ENCODE data around the gene KIAA0930.

KIAA0930 gene

DNA sequence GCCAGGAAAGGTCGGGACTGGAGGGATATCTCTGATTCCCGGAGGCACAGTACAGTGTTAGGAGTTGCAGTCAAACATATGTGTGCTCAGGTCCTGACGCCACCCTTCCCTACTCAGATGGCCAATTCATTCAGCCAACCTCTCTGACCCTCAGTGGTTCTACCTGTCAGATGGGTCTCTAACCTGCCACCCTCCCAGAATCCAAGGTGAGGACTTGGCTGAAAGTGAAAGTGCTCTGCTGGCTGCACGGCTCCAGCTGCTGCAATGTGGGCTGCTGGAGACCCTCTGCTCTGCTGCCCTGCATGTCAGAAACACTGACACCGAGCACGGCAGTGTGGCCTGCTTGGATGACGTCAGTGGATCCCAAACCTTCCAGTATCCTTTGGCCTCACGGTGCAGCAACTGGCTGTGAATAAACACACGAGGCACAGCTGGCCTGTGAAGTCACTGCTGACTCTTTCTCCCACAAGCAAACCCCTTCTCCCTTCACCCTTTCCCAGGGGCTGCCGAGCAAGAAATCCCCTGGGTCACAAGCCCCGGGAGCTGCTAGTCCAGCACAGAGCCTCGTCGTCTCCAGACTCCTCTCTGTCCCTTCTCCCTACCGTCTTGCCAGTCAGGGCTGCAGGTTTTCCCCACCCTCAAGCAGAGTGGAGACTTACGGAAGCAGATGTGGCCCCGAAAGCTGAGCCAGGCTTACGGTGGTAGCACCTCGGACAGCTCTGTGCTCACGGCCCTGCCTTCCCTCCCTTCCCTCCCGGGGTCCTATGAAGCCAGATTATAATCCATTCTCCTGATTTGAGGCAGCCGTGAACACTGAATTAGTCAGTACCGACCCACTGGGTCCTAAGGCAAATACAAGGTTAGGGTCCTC is 24.3 kb downstream of the KIAA0930 start:
- no peak for DNase-seq

DNA sequence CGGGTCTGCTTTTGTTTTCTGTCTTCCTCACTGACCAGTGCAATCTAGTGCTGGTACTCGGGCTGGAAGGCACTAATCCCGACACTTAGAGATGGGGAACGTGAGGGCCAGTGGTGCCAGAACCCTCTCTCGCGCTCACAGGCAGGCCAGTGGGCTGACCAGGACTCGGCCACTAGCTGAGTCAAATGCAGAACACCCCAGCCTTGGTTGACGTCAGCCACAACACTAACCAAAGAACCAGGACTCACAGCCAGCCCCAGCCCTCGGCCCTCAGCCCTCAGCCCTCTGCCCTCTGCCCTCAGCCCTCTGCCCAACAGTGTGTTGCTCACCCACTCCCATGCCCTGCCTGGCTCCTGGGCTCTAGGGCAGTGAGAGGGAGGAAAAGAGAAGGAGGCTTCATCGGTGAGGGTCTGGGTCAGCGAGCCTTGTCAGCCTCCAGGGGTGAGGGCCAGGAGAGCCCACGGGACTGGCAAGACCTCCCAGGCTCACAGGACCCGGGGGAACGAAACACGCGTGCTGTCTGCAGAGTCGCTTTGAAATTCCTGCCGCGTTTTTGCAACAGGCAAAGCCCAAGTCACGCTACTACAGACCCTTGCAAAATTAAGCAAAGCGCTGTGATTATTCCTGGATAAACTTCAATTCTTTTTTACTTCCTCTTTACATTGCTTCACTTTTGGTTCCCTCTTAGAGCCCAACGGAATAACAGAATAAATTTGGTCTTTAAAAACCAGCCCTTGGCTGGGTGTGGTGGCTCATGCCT is 27.5 kb downstream of the KIAA0930 start:
- no peak for DNase-seq

DNA sequence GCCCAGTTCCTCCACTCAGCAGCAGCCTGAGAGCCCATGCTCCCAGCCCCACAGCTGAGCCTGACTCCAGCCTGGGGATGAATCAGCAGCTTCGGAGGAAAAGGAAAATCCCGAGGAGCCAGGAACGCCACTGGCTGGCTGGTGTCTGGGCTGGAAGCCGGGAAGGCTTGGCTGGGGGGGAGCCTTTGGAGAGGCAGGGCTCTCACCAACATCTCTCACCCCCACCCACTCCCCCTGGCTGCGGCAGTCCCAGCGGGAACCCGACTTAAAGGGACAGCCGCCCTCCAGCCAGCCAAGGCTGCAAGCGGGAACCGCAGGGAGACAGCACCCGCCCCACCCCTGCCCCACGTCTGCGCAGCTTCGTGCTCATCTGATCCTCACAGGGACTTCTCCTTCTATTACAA is 28.4 kb downstream of the KIAA0930 start:
- no peak for DNase-seq

DNA sequence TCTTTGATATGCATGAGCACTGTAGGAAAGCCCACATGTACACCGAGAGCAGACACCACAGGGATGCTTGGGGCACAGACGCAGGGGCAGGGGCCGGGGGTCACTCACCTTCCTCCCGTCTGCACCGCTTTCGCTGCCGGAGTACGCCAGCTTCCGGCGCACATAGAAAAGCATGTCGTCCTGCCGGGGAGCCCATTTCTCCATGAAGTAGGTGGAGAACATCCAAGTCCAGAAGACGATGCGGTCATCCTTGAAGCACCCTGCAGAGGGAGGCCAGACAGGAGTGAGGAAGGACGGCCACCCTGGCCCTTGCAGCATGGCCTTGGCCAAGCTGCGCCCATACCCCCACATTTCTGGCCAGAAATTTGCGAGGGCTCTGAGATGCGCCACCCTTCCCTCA is 28.8 kb downstream of the KIAA0930 start:
- DNase-seq = no peak

DNA sequence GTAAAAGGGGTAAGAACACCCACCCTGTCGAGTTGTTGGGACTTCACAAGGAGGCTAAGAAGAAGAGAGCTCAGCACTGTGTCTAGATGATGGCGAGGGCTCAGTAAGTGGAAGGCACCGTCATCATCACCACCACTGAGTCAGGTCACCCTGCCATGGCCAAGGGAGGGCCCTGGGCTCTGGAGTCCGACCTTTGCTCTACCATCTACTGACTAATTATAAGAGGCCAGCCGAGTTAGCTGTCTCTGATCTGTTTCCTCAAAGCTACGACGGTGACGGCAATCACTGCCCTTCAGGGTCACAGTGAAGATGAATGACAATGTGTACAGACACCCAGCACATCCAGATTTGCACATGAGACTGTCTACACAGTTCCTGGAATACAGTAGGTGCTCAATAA is 29.3 kb downstream of the KIAA0930 start:
- DNase-seq = no peak

DNA sequence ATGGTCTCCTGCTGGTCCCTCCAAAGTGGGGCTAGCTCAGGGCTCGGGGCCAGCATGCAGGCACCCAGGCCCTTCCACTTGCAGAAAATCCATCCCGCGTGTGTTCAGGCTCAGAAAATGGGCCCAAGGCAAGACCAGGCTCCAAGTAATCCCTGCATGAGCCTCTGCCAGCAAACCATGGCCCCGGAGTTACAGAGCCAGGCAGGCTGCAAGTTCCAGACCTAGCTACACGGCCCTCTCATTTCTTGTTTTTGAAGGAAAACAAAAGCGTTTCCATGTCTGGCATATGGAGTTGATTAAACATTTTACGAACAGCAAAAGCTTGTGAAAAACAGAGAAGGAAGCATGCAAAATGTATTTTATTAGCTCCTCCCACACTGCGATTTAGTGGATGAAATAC is 29.7 kb downstream of the KIAA0930 start:
- no peak for DNase-seq

DNA sequence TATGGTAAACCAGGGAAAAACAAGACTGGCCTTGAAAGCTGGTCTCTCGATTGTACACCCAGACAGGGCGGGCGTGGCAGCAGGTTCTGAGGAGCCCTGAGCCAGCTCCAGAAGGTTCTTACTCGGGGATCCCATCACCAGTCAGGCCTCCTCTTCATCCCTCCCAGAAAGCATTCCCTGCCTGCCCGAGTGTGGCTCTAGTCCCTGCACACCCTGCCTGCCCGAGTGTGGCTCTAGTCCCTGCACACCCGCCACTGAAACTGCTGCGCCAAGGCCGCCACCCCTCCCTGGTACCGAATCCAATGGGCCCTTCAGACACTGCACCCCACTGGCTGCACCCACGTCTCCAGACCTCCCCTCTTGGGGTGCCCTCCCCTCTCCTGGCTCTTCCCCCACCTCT is 30.1 kb downstream of the KIAA0930 start:
- no peak for DNase-seq

DNA sequence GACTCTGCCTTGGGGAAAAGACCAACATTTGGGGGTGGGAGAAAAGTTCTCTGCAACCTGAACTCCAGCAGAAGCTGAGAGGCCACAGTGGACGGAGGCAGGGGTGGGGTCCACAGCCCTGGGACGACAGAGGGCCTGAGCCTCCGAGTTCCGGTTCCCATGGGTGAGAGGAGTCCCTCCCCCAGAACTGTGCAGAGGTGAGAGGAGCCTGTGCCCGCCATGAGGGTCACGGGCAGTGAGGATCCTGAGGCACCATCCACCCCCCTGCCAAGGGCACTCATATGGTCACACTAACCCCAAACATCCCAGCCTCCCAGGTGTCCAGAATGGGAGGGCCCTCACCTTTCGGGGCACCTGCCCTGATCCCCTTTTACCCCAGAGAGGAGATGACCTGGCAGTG is 30.5 kb downstream of the KIAA0930 start:
- DNase-seq = no peak

DNA sequence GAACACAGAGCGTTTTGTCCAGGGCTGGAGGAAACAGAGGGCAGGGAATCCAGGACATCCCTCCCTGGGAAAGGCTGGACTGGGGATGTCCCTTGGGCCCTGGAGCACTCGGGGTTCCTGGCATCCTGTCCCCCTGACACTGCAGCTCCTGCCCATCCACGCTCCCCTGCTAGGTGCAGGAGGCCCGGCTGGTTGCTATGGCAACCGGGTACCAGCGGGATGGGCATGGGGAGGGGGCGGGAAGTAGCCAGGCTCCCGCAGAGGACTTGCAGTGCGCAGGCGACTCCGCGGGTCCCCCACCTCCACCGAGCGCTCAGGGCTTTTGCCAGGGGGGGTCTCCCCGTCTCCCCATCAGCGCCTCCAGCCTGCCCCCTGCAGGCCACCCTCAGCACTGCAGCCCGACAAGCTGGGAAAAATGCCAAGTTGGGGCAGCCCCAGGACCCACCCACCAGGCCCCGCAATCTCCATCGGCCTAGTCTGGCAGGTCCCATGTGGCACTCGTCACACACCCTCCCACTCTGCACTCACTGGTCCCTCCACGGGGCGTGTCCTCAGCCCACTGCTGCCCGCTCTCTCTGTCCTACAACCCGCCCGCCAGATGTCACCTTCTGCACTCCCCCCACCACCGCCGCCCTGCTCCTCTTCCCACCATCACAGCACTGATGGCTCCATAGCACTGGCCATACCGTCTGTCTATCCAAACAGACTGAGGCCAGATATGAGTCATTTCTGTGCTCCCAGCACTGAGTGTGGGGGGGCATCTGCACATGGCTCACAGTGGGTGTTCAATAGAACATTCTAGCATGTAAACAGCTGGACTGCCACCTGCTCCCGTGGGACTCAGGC is 31.5 kb downstream of the KIAA0930 start:
- no peak for DNase-seq

DNA sequence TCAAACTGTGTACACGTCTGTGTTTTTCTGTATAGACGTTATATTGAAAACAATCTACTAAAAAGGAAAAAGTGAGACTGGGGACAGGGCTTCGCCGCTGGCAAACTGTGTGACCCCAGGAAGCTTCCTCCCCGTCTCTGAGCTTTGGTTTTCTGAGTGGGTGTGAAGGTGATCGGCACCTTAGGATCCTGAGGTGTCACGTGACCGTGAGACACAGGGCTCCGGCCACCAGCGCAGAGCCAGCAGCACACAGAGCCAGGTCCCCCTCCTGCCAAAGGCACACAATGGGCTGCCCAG is 32.0 kb downstream of the KIAA0930 start:
- DNase-seq = no peak

DNA sequence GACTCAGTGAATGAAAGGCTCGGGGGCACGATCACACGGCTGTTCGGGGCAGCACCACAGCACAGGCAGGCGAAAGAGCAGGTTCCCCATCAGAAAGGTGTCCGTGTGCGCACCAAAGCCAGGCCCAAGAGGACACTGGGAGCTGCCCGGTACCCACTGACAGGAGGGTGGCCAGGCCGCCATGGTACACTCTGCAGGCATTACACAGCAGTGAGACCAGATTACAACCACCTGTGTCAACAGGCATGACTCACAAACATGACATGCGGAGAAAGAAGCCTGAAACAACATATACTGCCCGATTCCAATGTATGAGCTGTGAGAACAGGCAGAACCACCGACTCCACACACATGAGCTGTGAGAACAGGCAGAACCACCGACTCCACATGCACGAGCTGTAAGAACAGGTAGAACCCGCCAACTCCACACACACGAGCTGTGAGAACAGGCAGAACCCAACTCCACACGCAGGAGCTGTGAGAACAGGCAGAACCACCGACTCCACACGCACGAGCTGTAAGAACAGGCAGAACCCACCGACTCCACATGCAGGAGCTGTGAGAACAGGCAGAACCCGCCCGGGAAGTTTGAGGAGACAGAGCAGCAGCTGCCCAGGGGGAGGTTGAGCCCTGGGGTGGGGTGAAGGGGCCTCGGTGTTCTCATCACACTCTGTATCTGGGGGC is 32.6 kb downstream of the KIAA0930 start:
- no peak for DNase-seq

DNA sequence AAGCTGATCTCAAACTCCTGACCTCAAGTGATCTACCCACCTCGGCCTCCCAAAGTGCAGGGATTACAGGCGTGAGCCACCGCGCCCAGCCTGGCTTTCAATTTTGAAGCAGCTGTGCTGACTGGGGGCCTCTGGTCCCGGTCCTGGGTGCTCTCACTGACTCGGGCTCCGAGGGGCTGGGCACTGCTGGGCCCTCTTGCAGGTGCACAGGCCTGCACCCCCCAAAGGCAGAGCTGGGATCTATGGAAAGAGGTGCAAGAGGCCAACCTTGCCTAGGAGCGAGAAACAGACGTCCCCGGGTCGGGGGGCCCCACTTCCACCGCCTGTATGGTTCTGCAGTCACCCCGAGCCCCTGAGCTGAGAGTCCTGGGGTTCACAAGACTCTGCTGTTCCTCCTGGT is 33.2 kb downstream of the KIAA0930 start:
- no peak for DNase-seq

DNA sequence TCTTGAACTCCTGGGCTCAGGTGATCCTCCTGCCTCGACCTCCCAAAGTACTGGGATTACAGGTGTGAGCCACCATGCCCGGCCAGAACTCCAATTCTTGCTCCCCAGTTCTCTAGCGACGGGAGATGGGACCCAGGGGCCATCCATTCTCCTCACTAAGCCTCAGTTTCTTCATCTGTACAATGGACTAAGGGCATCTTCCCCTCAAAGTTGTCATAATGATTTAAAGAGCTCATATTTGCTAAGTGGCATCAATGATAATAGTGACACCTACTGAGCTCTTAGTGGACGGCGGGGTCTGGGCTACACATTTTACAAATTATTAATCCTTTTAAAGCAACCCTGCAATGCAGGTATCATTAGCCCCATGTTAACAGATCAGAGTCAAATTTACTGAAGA is 34.5 kb downstream of the KIAA0930 start:
- DNase-seq = no peak

DNA sequence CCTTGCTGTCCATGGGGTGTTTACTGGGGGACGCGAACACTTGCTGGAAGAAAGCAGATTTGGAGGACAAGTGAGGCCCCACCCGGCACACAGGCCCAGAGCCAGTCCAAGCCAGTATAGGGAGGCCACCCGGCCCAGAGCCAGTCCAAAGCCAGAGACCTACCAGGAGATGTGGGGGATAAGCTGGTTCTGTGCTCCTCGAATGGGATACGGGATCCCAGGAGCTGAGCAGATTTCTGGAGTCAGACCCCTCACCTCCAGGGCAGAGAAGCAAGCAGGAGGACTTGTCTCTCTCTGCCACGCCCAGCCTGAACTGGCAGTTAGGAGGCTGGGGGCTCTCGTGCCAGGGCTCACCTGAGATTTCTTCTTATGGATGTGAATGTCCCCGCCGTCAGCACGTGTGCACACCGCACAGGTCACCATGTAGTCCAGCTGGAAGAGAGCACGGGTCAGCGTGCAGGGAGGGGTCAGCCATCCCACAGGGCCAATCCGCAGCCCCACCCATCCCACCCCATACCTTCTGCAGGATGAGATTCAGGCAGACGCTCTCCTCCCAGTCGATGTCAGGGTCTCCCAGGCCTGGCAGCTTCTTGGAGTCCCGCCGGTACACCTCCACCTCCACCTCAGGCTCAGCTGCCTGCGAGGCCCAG is 35.3 kb downstream of the KIAA0930 start:
- no peak for DNase-seq

DNA sequence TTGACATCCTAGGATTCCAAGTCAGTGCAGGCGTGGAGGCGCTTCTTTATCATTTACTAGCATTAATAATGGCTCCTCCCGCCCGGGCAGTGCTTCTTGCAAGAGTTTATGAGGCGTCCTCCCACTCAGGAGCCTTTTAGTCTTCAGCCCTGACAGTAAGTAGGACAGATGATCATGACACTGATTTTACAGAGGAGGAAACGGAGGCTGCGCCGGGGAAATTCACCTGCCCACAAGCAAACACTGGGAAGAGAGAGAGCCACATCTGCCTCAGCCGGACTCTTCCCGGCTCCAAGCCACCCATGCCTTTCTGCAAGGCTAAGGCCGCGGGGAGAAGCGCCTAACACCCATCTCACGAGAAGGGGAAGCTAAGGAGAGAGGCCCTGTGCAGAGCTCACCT is 35.9 kb downstream of the KIAA0930 start:
- DNase-seq = no peak

DNA sequence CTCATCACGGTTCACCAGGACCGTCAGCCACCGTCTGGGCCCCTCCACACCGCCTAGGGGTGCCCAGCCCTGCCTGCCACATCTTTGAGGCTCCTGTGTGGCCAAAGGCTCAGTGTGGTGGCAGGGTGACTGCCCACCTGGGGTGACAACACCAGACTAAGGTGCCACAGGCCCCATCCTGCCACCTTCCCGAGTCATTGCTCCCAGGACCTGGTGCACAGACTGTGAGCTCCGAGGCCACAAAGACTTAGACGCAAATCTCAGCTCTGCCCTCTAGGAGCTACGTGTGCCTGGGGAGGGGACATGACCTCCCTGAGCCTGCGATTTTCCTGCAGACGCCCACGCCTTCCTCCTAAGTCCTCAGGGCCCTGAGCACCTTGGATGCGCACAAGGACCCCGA is 36.5 kb downstream of the KIAA0930 start:
- DNase-seq = no peak

DNA sequence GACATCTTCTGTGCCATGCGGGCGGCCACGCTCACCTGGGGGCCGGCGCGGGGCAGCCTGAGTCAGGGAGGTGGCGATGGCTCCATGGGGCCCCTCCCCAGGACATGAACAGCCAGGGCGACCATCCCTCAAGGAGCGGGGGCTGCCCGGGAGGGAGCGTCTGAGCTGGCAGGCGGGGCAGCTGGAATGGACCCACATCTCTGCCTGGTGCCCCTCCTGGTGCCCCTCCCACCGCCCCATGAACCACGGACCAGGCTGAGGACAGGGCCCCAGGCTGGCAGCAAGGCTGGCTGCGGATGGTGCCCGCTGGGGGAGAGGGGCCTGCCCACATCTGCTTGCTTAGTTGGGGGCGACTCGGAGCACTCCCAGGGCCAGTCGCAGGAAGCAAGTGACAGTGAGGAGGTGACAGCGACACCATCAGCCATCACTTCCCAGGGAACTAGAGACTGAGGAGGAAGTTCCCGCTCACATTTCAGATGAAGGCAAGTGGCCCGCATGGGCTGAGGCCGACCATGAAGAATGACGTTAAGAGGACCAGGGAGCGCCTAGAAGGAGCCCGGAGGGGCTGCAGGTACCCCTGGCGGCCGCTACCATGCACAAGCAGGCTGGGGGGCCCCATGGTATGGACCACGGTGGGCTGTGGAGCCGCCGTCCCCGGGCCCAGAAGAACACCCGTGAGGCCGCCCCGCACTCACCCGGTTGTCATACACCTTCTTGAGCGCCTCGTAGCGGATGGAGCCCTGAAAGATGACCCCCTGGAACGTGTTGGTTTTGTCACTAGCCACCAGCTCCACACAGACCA is 37.3 kb downstream of the KIAA0930 start:
- no peak for DNase-seq

DNA sequence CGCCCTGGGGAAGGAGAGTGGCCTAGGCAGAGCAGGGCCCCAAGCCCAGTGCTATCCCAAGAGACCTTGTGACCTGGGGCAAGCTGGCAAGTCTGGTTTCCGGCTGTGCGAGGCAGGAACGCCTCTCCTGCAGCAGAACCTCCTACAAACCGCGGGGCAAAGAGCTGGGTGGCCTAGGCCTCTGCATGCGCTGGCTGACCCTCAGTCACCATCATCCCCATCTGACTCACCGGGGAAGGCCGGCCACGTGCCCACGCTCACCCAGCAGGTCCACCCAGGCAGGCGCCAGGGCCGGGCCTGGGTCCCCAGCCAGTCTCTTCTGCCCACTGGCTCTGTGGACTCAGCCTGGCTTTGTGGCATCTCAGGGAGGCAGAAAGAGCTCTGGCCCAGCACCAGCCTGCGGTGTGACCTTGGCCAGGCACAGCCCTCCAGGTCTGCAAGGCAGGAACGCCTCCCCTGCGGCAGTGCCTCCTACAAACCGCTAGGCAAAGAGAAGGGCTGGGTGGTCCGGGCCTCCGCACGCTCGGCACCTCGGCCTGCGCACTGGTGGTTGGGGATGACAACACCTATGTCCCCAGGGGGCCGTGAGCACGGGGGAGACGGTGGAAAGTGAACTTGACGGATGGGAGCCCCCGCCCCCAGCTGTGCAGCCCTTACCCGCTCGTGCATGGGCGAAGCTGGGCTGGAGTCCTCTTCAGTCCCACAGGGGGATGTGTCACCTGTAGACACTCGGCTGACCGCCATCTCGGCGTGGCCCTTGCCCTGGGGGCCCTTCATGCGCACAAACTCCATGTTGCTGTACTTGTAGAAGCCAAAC is 38.2 kb downstream of the KIAA0930 start:
- no peak for DNase-seq

DNA sequence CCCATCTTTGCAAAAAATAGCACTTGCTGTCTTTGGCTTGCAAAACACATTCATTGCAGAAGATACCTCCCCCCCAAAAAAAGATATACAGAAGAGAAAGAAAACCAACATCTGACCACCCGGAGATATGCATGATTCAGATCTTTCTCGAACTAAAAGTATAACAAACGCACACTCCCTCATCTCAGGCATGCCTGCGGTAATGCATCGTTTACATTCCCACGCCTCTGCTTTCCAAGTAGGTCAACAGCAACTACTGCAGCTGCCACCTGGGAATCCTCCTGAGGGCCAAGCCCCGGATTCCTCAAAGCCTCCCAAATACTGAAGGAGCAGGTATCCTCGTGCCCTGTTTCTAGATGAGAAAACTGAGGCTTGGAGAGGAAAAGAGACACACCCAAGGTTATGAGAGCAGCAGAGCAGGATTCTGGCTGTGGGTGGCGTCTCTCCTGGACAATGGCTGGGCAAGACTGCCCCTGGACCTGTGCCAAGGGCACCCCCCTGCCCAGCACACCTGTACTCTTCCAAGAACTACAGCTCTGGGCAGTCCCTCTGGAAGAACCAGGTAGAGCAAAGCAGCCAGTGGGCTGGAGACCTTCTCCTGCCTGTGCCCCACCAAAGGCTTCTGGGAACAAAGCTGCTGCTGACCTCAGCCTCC is 38.9 kb downstream of the KIAA0930 start:
- DNase-seq = no peak

DNA sequence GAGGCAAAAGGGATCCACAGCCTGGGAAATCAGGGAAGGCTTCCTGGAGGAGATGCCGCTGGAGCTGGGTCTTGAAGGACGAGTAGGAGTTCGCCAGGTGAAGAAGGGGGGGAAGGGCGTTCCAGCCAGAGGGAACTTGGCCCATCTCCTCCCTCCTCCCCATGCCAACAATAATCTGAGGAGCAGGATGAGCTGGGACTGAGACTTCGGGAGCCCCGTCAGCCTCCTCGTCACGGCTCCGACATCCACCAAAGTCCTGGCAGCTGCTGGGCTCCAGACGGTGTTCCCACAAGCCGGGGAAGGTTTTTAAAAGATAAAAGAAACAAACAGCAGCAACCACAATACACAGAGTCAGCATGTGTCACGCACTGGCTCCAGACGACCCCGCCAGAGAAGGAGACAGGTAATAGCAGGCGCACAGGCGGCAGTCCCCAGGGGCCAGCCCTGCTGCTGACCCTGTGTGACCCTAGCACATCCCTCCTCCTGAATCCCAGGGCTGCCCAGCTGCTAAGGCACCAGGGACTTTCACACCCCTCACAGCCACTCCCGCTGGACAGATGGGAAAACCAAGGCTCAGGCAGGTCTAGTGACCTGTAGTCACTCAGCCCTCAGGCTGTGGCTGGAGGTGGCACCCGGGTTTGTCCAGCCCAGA is 39.7 kb downstream of the KIAA0930 start:
- no peak for DNase-seq
